CD4-positive, alpha-beta T cell (primary cell): ENCODE results near the gene NOTCH2. TPM values are rescaled to one million over a fixed set of nuclear protein-coding genes. Genes with fewer than 3 reads are reported as not detected.

Experiments
- ATAC-seq: fragments of 200-7000 bp; cut with Tn5 transposase; one replicate; pipeline ENCODE4 v1.10.0; 2022; ENCODE audit warnings: mild to moderate bottlenecking; ENCODE audit not compliant: poor library complexity
- CTCF ChIA-PET: fragments of 350-600 bp; sonication (Branson Sonifier 250); formaldehyde crosslinking; loops from one replicate; lab custom pipeline; 2021; ENCODE audit warnings: antibody characterized with exemption, inconsistent platforms; lab: Charles Lee
- POLR2A ChIA-PET: fragments of 350-600 bp; sonication (Branson Sonifier 250); formaldehyde crosslinking; loops from one replicate; lab custom pipeline; 2021; ENCODE audit warnings: antibody characterized with exemption, inconsistent platforms; lab: Charles Lee
- DNase-seq, 14 experiments: peaks; one replicate each; pipeline ENCODE4 v3.0.0-alpha.2; 2013 to 2020; ENCODE audit warnings: mixed read lengths in 2 of 14
- H3K27ac ChIP-seq, 2 donors: one replicate each; pipeline versions ENCODE4 v1.5.1 to v1.7.0; 2013; ENCODE audit warnings: low read length in 2 of 2, low read depth in 1 of 2, mild to moderate bottlenecking in 1 of 2
- H3K27me3 ChIP-seq, 2 experiments: 1 replicate in 1 of 2; 2 replicates in 1 of 2; pipeline versions ENCODE4 v1.6.1 to v1.7.0; 2013; ENCODE audit warnings: low read length in 2 of 2, control low read depth in 1 of 2, mild to moderate bottlenecking in 1 of 2, moderate library complexity in 1 of 2; ENCODE audit not compliant: insufficient read depth in 2 of 2, control insufficient read depth in 1 of 2
- H3K36me3 ChIP-seq: one replicate; pipeline ENCODE4 v1.6.1; 2013; ENCODE audit warnings: low read length, control low read depth; ENCODE audit not compliant: insufficient read depth
- H3K4me1 ChIP-seq: one replicate; pipeline ENCODE4 v1.6.1; 2013; ENCODE audit warnings: low read length, control low read depth; ENCODE audit not compliant: insufficient read depth
- H3K4me3 ChIP-seq: one replicate; pipeline ENCODE4 v1.5.1; 2013; ENCODE audit warnings: mild to moderate bottlenecking, low read length, moderate library complexity
- H3K9me3 ChIP-seq, 2 experiments: 1 replicate in 1 of 2; 2 replicates in 1 of 2; pipeline versions ENCODE4 v1.6.1 to v1.7.0; 2013; ENCODE audit warnings: low read length in 2 of 2, mild to moderate bottlenecking in 2 of 2, control low read depth in 1 of 2, moderate library complexity in 1 of 2; ENCODE audit not compliant: control insufficient read depth in 1 of 2, insufficient read depth in 1 of 2
- H3K27ac Mint-ChIP-seq: one replicate; pipeline ENCODE4 v1.8.0; 2020; ENCODE audit warnings: mixed read lengths
- H3K27me3 Mint-ChIP-seq: one replicate; pipeline ENCODE4 v1.8.0; 2021; ENCODE audit warnings: mixed read lengths
- H3K36me3 Mint-ChIP-seq: one replicate; pipeline ENCODE4 v1.8.0; 2021; ENCODE audit warnings: low read depth, mixed read lengths
- H3K4me1 Mint-ChIP-seq: one replicate; pipeline ENCODE4 v1.8.0; 2021; ENCODE audit warnings: low read depth, mixed read lengths
- H3K4me3 Mint-ChIP-seq: one replicate; pipeline ENCODE4 v1.8.0; 2020; ENCODE audit warnings: mild to moderate bottlenecking, mixed read lengths
- H3K9me3 Mint-ChIP-seq: one replicate; pipeline ENCODE4 v1.8.0; 2020; ENCODE audit warnings: mixed read lengths
- intact Hi-C, 2 experiments: fragments of 100-400 bp; cut with DNase I in 1 of 2; cut with micrococcal nuclease in 1 of 2; formaldehyde crosslinking; loops; one replicate each; pipeline versions ENCODE4 v1.15.1 to v1.9.0; 2023 to 2025; cut with DNase I, micrococcal nuclease
- total RNA-seq, 174 experiments: library from RNA in 2 of 174; stranded (reverse) in 2 of 174; gene quantifications; one replicate each; pipeline ENCODE4 v1.2.3 and lab custom pipeline; 2021 to 2026
- TF ChIP-seq, protein P1 (sequence below): fragments of 200-600 bp; IDR thresholded peaks from one replicate; pipeline ENCODE4 v1.8.0; 2022; ENCODE audit warnings: antibody characterized with exemption, mild to moderate bottlenecking

Gene NOTCH2
- total RNA-seq, 2 experiments from 2014 or later = 27.5 to 29.4 TPM

DNA sequence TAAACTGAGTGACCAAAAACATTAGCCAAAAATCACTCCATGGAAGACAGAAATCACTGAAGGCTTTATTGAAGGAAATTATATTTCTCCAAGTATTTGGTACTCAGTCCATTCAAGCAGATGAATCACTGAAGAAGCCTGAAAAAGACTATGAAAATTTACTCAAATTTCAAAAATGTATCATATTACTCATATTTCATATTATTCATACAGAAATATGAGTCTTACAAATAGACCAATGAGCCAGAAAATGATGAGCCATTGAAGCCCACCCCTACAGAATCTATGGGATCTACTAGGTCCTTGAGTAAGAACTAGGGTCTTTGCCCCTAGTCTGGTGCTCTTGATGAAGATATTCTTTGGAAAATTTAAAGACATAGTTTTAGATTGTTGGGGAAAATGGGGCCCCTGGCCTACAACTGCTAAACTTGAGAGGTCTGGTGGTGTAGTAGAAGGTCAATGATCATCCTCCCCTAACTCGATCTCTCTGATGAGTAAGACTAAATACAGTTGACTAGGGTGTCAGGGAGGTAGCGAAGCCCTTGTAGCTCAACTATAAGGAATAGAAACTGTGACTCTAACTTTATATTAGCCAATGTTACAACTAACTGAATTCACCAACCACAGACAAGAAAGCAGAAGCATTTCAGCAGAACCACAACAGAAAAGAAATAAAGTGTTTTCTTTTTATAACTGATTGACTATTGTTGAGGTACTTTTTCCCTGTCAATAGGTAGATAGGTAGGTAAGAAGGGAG, 81.0 kb downstream of the NOTCH2 start:
- H3K9me3 Mint-ChIP-seq = no peaks in the 10 kb centered on the region
- Histone ChIP-seq H3K4me1 (no peaks in the 10 kb centered on the region), H3K36me3 (peaks cover 3% of the 10 kb centered on the region), H3K27ac (peak overlapping the region in 1 of 2 donors; percentile 41), H3K9me3 (no peaks in the 10 kb centered on the region), H3K4me3 (no peak overlapping the region), H3K27me3 (no peaks in the 10 kb centered on the region)
- TF ChIP-seq, protein P1, sequence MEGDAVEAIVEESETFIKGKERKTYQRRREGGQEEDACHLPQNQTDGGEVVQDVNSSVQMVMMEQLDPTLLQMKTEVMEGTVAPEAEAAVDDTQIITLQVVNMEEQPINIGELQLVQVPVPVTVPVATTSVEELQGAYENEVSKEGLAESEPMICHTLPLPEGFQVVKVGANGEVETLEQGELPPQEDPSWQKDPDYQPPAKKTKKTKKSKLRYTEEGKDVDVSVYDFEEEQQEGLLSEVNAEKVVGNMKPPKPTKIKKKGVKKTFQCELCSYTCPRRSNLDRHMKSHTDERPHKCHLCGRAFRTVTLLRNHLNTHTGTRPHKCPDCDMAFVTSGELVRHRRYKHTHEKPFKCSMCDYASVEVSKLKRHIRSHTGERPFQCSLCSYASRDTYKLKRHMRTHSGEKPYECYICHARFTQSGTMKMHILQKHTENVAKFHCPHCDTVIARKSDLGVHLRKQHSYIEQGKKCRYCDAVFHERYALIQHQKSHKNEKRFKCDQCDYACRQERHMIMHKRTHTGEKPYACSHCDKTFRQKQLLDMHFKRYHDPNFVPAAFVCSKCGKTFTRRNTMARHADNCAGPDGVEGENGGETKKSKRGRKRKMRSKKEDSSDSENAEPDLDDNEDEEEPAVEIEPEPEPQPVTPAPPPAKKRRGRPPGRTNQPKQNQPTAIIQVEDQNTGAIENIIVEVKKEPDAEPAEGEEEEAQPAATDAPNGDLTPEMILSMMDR = no peak
- DNase-seq = peak in 3 of 14 experiments; percentile 13 to 47 (median 42)
- ChIA-PET CTCF (no interaction called here), POLR2A (no interaction called here)
- no peaks in the 10 kb centered on the region for H3K27me3 Mint-ChIP-seq
- H3K36me3 Mint-ChIP-seq = peaks cover 42% of the 10 kb centered on the region
- ATAC-seq = no peak
- peaks cover 33% of the 10 kb centered on the region for H3K4me1 Mint-ChIP-seq
- no peak overlapping the region for H3K4me3 Mint-ChIP-seq
- intact Hi-C loops = no loop called here
- H3K27ac Mint-ChIP-seq = peak overlapping the region; percentile 38

DNA sequence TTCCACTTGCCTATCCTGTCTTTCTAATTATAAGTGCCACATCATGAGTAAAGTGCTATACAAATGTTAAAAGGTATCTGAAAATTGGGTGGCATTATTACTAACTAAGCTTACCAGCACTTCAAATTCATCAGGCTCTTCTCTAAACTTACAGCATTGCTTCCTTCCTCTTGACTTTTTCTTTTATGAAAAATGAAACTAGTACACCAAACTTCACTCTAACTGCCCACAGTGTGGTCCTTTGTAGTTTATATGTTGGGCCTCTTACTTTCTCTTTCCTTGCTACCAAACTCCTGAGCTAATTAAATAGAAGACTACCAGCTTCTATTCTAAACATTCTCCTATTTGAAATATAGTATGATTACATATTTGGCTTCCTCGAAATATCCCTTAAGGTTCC, 81.8 kb downstream of the NOTCH2 start:
- H3K4me3 ChIP-seq = no peak overlapping the region

DNA sequence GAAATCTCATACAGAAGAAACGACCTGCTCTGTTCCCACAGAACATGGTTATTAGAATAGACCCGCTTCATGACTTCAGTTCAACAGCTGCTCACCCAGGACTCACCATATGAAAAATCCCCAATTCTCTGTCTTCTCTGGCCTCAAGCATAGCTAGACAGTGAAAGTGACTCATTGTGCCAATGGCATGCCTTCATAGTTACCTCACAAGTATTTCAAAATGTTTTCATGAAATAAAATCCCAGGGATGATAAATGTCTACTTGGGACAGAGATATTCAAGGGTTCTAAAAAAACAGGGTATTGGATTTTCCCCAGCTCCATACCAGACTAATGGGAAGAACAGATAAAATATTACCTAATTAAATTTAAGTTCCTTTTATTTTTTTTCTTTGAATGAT, 82.3 kb downstream of the NOTCH2 start:
- H3K4me1 ChIP-seq = no peaks in the 10 kb centered on the region
- Mint-ChIP-seq H3K27me3 (no peaks in the 10 kb centered on the region), H3K27ac (peak overlapping the region; percentile 16), H3K4me1 (peaks cover 33% of the 10 kb centered on the region), H3K4me3 (no peak overlapping the region), H3K9me3 (no peaks in the 10 kb centered on the region), H3K36me3 (peaks cover 43% of the 10 kb centered on the region)
- intact Hi-C loops = no loop called here
- ATAC-seq (no peak), DNase-seq (peak in 2 of 14 experiments; percentile 49 to 62)
- H3K27ac ChIP-seq = no peak overlapping the region
- H3K27me3 ChIP-seq = no peaks in the 10 kb centered on the region
- POLR2A ChIA-PET = no interaction called here
- no peaks in the 10 kb centered on the region for H3K9me3 ChIP-seq
- CTCF ChIA-PET = interaction anchor here (1.4 kb wide), 1 partner anchor 19 kb away, joined by 4 read pairs; no protein-coding TSS in a partner anchor
- TF ChIP-seq, protein P1 = no peak
- H3K4me3 ChIP-seq = no peak overlapping the region
- H3K36me3 ChIP-seq = peaks cover 3% of the 10 kb centered on the region

More for the DNA sequence above, 81.8 kb downstream of the NOTCH2 start:
- no peak for ATAC-seq
- Mint-ChIP-seq H3K9me3 (no peaks in the 10 kb centered on the region), H3K4me1 (peaks cover 33% of the 10 kb centered on the region), H3K27me3 (no peaks in the 10 kb centered on the region), H3K36me3 (peaks cover 42% of the 10 kb centered on the region), H3K27ac (peak overlapping the region; percentile 16), H3K4me3 (no peak overlapping the region)
- Histone ChIP-seq H3K27me3 (no peaks in the 10 kb centered on the region), H3K9me3 (no peaks in the 10 kb centered on the region), H3K27ac (peak overlapping the region; percentile 27 to 41), H3K4me1 (no peaks in the 10 kb centered on the region), H3K36me3 (peaks cover 3% of the 10 kb centered on the region)
- peak in 2 of 14 experiments; percentile 22 to 55 for DNase-seq
- intact Hi-C loops = no loop called here
- TF ChIP-seq, protein P1 = no peak
- ChIA-PET POLR2A (no interaction called here), CTCF (interaction anchor here (1.4 kb wide), 1 partner anchor 19 kb away, joined by 4 read pairs; no protein-coding TSS in a partner anchor)
